ENCODE data around the gene UGT2B11.
"Not testable (repeated sequence)": the region's sequence is repeated elsewhere in the genome, so short reads cannot be mapped to it uniquely, and the experiment has no call there.

GRCh38 chr4:69242562-69243240 lies 28.2 kb upstream of the UGT2B11 start:
- TF ChIP-seq, protein P1, sequence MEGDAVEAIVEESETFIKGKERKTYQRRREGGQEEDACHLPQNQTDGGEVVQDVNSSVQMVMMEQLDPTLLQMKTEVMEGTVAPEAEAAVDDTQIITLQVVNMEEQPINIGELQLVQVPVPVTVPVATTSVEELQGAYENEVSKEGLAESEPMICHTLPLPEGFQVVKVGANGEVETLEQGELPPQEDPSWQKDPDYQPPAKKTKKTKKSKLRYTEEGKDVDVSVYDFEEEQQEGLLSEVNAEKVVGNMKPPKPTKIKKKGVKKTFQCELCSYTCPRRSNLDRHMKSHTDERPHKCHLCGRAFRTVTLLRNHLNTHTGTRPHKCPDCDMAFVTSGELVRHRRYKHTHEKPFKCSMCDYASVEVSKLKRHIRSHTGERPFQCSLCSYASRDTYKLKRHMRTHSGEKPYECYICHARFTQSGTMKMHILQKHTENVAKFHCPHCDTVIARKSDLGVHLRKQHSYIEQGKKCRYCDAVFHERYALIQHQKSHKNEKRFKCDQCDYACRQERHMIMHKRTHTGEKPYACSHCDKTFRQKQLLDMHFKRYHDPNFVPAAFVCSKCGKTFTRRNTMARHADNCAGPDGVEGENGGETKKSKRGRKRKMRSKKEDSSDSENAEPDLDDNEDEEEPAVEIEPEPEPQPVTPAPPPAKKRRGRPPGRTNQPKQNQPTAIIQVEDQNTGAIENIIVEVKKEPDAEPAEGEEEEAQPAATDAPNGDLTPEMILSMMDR (IDR thresholded peaks at IDR 0.05) = not testable (repeated sequence)
- not testable (repeated sequence) for TF ChIP-seq EZH2 (IDR thresholded peaks at IDR 0.05; ENCODE audit: borderline replicate concordance, insufficient read depth, low read depth, low read length, poor library complexity, severe bottlenecking)
